C4-2B (cell line): ENCODE results near the gene PLEKHM2.
"Not testable (repeated sequence)": the region's sequence is repeated elsewhere in the genome, so short reads cannot be mapped to it uniquely, and the experiment has no call there.

ENCODE experiments used
- H3K27ac ChIP-seq: fragments of 450-650 bp; 2 replicates; pipeline ENCODE4 v1.5.1; 2017
- CTCF ChIP-seq: fragments of 450-650 bp; conservative IDR thresholded peaks from 2 replicates; pipeline ENCODE4 v1.5.1; 2017; ENCODE audit warnings: mild to moderate bottlenecking
- ZFX ChIP-seq: fragments of 450-650 bp; IDR thresholded peaks from 2 replicates; pipeline ENCODE4 v1.6.1; 2017

The PLEKHM2 gene

DNA sequence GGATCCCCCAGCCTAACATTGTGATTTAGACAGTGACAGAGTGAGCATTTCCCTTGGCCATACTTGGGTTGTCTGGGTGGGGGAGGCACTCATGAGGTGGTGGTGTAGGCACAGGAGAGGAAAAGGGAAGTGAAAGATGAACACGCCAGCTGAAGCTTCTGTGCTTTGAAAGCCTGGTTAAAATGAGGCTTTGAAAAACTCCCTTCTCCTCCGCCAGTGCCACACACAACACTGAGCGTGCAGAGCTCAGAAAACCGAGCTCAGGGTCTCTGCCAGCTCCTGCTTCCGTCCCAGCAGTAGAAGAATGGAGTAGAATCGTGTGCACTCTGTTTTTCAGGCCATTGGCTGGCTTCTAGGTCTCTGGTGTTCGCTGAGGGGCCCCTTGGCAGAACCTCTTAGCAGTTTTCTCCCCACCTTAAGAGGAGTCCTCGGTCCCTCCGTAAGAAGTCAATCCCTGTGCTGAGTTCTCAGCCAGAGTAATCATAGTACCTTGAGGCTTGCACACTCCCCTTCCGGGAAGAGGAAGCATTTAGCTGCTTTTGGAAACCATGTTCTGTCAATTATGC, 12.9 kb downstream of the PLEKHM2 start:
- no peak overlapping the region for H3K27ac ChIP-seq
- no peak for TF ChIP-seq ZFX
- no peak for TF ChIP-seq CTCF

GRCh38 chr1:15698201-15698600, 14.1 kb downstream of the PLEKHM2 start:
- TF ChIP-seq CTCF, result no peak
- TF ChIP-seq ZFX, result no peak
- H3K27ac ChIP-seq, result no peak overlapping the region

- not testable (repeated sequence) for H3K27ac ChIP-seq
These were observed 15.2 kb downstream of the PLEKHM2 start for GRCh38 chr1:15699321-15699720.

- TF ChIP-seq CTCF (no peak), ZFX (no peak)
- no peak overlapping the region for H3K27ac ChIP-seq
These were observed 16.4 kb downstream of the PLEKHM2 start for GRCh38 chr1:15700508-15700907.

GRCh38 chr1:15701784-15702183, 17.7 kb downstream of the PLEKHM2 start:
- no peak overlapping the region for H3K27ac ChIP-seq
- no peak for TF ChIP-seq ZFX
- no peak for TF ChIP-seq CTCF

DNA sequence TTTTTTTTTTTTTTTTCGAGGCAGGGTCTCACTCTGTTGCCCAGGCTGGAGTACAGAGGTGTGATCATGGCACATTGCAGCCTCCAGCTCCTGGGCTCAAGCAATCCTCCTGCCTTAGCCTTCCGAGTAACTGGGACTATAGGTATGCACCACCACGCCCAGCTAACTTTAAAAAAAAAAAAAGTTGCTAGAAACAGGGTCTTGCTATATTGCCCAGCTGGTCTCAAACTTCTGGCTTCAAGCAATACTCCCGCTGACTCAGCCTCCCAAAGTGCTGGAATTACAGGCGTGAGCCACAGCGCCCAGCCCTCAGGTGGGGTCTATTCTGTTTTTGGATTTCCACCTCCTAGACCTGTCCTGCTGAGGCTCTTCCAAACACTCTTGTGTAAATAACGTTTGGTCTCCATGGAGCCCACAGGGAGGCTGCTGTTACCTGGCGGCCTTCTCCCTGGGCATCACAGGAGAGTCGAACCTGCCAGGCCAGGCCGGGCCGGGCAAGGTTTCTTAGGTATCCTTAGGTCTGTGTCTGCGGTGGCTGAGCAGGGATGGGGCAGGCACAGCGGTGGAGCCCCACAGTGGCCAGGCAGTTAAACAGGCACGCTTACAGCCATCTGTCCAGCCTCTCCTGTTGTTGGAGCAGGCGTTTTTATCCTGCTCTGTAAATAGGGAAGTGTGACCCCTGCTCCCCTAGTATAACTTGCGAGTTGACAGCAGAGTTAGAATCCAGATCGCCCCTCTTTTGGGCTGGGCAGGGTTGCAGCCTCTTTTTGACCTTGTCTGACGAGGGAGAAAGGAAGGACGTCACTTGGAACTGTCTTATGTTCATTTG, 18.8 kb downstream of the PLEKHM2 start:
- TF ChIP-seq CTCF, result no peak
- no peak for TF ChIP-seq ZFX
- no peak overlapping the region for H3K27ac ChIP-seq

- H3K27ac ChIP-seq, result no peak overlapping the region
- TF ChIP-seq ZFX, result no peak
- no peak for TF ChIP-seq CTCF
These were observed 19.4 kb downstream of the PLEKHM2 start for GRCh38 chr1:15703562-15703961.
